Cardiac fibroblast (primary cell): Measurements from ENCODE around the gene TSPAN18.

Experiments used
- DNase-seq, 2 donors: peaks; one replicate each; pipeline versions ENCODE4 v3.0.0 to v3.0.0-alpha.2; 2010; ENCODE audit warnings: low read depth in 2 of 2
- H3K4me3 ChIP-seq, 2 donors: replicated peaks in 1 of 2; 1 replicate in 1 of 2; 2 replicates in 1 of 2; pipeline ENCODE4 v1.5.1; 2011; ENCODE audit warnings: low read depth in 2 of 2, low read length in 2 of 2, mild to moderate bottlenecking in 2 of 2, moderate library complexity in 1 of 2
- TF ChIP-seq, protein P1 (sequence below): IDR thresholded peaks from one replicate; pipeline ENCODE4 v1.5.1; 2011; ENCODE audit warnings: low read depth, mild to moderate bottlenecking, low read length, inconsistent platforms

Gene TSPAN18

DNA sequence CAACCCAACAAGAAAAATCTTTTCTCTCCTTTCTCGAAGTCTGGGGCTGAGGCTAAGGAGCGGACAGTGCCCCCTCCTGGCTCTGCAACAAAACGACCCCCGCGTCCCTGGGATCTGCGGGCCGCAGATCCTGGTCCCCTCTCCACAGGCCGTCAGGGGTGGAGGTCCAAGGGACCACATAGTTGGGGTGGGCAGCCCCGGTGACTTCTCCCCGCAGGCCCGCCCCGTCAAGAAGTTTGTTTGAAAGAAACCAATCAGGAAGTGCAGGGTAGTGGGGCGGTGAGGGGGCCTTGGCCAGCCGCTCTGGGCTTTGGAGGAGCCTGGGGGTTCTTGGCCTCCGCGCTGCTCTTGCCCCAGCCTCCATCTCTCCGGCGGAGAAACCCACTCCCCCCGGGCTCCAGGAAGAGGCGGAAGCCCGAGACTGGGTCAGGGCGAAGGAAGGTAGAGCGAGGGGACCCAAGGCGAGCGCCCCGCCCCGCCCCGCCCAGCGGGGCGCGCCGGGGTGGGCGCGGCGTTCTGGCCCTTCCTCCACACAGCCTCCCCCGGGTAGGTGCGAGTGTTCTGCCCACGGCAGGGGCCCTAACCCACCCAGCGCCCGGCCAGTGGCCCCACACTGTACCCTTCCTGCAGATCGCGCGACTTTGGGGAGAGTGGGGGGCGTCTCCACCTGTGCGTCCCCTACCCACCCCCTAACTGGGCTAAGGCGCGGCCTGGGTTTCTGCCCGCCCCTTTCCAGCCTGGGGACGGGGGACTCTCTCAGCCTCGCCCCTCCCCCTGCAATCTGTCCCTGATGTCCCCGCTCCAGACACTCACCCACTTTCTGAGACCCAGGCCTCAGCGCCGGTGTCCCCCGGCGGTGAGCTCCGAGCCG, 222.6 kb downstream of the TSPAN18 start:
- H3K4me3 ChIP-seq: peak overlapping the region; percentile 83 to 100
- DNase-seq: peak; percentile 56 to 62

DNA sequence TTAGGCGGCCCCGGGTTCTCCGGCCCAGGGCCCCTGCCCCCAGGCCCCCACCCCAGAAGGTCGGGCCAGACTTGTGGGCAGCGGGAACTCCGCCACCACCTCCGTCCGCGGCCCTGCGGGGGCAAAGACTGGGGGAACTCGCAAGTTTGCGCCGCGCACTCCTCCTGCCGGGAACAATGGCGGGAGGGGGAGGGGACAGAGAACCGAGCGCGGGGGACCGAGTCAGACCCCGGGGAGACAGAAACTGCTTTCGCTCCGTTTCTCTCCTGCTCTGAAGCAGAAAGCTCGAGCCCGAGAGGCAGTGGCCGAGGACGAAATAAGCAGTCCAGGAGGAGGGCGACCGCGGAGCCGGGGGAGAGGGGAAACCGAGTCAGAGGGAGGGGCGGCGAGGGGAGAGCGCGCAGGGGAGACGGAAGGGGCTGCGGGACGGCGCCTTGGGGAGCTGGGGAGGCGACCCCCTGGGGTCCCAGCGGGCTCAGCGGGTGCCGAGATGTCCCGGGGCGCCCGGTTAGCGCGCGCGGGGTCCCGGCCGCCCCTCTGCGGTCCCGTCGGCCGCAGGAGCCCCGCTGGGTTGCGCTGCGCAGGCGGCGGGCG, 223.4 kb downstream of the TSPAN18 start:
- no peak for DNase-seq
- TF ChIP-seq, protein P1, sequence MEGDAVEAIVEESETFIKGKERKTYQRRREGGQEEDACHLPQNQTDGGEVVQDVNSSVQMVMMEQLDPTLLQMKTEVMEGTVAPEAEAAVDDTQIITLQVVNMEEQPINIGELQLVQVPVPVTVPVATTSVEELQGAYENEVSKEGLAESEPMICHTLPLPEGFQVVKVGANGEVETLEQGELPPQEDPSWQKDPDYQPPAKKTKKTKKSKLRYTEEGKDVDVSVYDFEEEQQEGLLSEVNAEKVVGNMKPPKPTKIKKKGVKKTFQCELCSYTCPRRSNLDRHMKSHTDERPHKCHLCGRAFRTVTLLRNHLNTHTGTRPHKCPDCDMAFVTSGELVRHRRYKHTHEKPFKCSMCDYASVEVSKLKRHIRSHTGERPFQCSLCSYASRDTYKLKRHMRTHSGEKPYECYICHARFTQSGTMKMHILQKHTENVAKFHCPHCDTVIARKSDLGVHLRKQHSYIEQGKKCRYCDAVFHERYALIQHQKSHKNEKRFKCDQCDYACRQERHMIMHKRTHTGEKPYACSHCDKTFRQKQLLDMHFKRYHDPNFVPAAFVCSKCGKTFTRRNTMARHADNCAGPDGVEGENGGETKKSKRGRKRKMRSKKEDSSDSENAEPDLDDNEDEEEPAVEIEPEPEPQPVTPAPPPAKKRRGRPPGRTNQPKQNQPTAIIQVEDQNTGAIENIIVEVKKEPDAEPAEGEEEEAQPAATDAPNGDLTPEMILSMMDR: no peak

More for the DNA sequence above, 222.6 kb downstream of the TSPAN18 start:
- TF ChIP-seq, protein P1: peak; percentile 61

DNA sequence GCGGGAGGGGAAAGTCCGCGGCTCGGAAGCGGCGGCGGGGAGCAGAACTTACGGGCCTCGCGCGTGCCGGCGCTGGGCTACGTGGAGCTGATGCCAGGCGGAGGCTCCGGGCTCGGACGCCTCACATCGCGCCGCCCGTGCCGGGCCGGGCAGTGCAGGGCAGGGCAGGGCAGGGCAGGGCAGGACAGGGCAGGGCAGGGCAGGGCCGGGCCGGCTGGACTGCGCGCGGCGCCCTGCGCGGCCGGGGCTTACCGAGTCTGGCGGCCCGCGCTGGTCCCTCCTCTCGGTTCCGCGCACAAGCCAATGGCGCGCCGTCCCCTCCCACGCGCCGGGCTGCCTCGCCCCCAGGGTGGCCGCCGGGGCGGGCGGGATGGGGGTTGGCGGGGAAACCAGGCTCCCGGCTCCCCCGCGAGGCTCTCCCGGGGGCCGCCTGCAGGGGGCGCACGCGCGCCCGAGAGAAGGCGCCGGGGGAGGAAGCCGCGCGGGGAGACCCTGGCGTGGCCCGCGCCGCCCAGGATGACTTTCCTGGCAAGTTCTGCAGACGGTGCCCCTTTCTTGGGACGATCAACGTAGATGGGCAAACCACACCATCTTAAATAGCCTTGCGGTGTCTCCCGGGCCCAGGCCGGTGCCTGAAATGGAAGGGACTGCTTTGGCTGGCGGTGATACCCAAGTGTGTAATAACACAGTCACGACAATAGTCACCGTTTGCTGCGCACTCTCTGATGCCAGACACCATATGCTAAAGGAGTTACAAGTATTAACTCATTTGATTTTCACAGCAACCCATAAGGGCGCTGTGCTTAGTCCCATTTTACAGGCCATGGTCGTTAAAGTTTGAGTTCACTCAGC, 224.1 kb downstream of the TSPAN18 start, which contains the start of gene TP53I11:
TP53I11 (minus strand) TSS at position 259 of the 852 bp plus-strand sequence. CDS start 12,548 bp downstream, outside the sequence.
- peak; percentile 61 to 90 for DNase-seq
- H3K4me3 ChIP-seq: peak within 1 kb of the TSS; percentile 83 to 100
- TF ChIP-seq, protein P1: peak; percentile 24

More for the DNA sequence above, 223.4 kb downstream of the TSPAN18 start:
- peak overlapping the region; percentile 83 to 100 for H3K4me3 ChIP-seq

DNA sequence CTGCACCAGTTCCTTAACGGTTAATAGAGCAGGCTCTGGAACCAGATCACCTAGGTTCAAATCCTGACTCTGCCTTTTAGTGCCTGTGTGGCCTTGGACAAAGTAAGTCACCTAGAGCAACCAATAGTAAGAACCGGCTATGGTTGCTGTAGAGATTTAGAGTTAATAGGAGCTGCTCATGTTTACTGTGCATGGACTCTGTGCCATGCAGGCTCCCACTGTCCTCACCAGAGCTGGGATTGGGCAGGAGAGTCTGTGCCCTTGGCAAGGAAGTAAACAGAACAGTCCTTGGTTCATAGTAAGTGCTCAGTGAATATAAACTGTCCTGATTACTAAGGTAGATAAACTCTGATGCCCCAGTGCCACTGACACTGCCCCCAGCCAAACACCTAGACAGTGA, 225.3 kb downstream of the TSPAN18 start:
- no peak for DNase-seq
- TF ChIP-seq, protein P1: no peak
- H3K4me3 ChIP-seq: no peak overlapping the region

DNA sequence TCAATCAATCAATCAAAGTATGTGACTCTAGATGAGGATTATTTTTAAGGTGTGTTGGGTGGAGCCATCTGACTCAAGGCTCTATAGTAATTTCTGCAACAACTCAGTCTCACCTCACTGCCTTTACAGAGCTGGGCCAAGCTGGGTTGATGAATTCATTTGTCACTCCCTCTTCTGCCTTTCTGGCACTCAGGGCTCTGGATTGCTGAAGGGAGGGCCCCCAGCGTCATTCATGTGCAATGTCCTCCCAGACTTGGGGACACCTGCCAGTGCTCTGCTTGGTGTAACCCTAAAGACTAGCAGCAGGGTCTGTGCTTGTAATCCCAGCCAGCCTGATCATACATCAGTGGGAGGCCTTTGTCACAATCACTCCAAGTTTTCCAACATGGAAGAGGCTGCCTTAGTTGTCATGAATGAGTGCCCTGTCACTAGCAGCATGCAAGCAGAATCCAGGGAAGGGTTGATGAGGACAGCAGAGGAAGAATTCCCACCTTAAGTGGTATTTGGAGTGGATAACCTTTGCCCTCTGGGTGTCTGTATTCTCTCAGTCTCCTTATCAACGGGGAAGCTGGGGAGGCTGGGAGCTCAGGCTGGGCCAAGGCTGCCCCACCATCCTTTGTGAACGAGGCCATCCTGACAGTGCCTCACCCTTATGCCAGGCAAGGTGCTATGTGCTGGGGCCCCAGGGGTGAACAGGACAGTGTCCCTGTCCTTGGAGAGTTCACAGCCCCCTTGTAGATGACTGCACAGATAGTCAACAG, 225.9 kb downstream of the TSPAN18 start:
- H3K4me3 ChIP-seq: no peak overlapping the region
- no peak for DNase-seq
- TF ChIP-seq, protein P1: no peak
